Measurements from ENCODE around the gene CHRD. TPM values are rescaled to one million over a fixed set of nuclear protein-coding genes. Genes with fewer than 3 reads are reported as not detected.

CHRD gene
- total RNA-seq, 4 donors from 2014 or later: 0.11 to 10.7 (median 2.8) TPM

GRCh38 chr3:184350618-184351017, 29.2 kb upstream of the CHRD start:
- H3K4me1 ChIP-seq: peaks cover 0 to 38% (median 7%) of the 10 kb centered on the region in 3 donors
- no peak overlapping the region for H3K27ac ChIP-seq
- TF ChIP-seq CTCF (IDR thresholded peaks at IDR 0.05): no peak
- TF ChIP-seq POLR2A (IDR thresholded peaks at IDR 0.05): no peak
- H3K9me3 ChIP-seq: no peaks in the 10 kb centered on the region
- H3K36me3 ChIP-seq: peaks cover 0 to 20% (median 0%) of the 10 kb centered on the region in 3 donors
- WGBS, 2 donors: 91 to 96% methylated on average over 6 of the region's 6 CpGs
- no peak for DNase-seq
- no peak overlapping the region for H3K4me3 ChIP-seq
- intact Hi-C loops (cut with DNase I): loop anchor here (10.0 kb wide), 1 partner anchor 46 kb away; no protein-coding TSS in a partner anchor
- H3K27me3 ChIP-seq: no peaks in the 10 kb centered on the region

- 47 to 59% methylated on average over 7 of the region's 9 CpGs for WGBS, 2 donors
- Histone ChIP-seq H3K4me1 (peaks cover 0 to 29% (median 0%) of the 10 kb centered on the region in 3 donors), H3K9me3 (no peaks in the 10 kb centered on the region), H3K27ac (no peak overlapping the region), H3K36me3 (peaks cover 0 to 26% (median 0%) of the 10 kb centered on the region in 3 donors), H3K4me3 (no peak overlapping the region), H3K27me3 (no peaks in the 10 kb centered on the region)
- no peak for TF ChIP-seq CTCF (IDR thresholded peaks at IDR 0.05)
- no peak for TF ChIP-seq POLR2A (IDR thresholded peaks at IDR 0.05)
- no peak for DNase-seq
- intact Hi-C loops (cut with DNase I): loop anchor here (10.0 kb wide), 1 partner anchor 47 kb away; no protein-coding TSS in a partner anchor
Measured at GRCh38 chr3:184351511-184352148, 28.2 kb upstream of the CHRD start.

- WGBS, 2 donors: 38 to 39% methylated on average over 6 to 11 of the region's 15 CpGs
- H3K4me3 ChIP-seq: no peak overlapping the region
- H3K9me3 ChIP-seq: no peaks in the 10 kb centered on the region
- peak overlapping the region in 1 of 4 donors; percentile 26 for H3K27ac ChIP-seq
- intact Hi-C loops (cut with DNase I): loop anchor here (10.0 kb wide), 1 partner anchor 47 kb away; no protein-coding TSS in a partner anchor
- TF ChIP-seq CTCF (IDR thresholded peaks at IDR 0.05) (no peak), POLR2A (IDR thresholded peaks at IDR 0.05) (no peak)
- H3K27me3 ChIP-seq: no peaks in the 10 kb centered on the region
- H3K4me1 ChIP-seq: peaks cover 0 to 29% (median 0%) of the 10 kb centered on the region in 3 donors
- no peak for DNase-seq
- H3K36me3 ChIP-seq: peaks cover 0 to 26% (median 0%) of the 10 kb centered on the region in 3 donors
Measured at GRCh38 chr3:184352149-184352785, 27.6 kb upstream of the CHRD start.

GRCh38 chr3:184352897-184353545, 26.8 kb upstream of the CHRD start:
- intact Hi-C loops (cut with DNase I): loop anchor here (10.0 kb wide), 1 partner anchor 48 kb away; no protein-coding TSS in a partner anchor
- Histone ChIP-seq H3K9me3 (no peaks in the 10 kb centered on the region), H3K4me1 (peaks cover 0 to 24% (median 0%) of the 10 kb centered on the region in 3 donors), H3K36me3 (peaks cover 0 to 31% (median 0%) of the 10 kb centered on the region in 3 donors), H3K4me3 (no peak overlapping the region), H3K27me3 (no peaks in the 10 kb centered on the region), H3K27ac (no peak overlapping the region)
- DNase-seq: no peak
- 83 to 90% methylated on average over 1 to 2 of the region's 11 CpGs for WGBS, 2 donors
- TF ChIP-seq CTCF (IDR thresholded peaks at IDR 0.05): no peak
- no peak for TF ChIP-seq POLR2A (IDR thresholded peaks at IDR 0.05)

Data from esophagus squamous epithelium (tissue), 5 donors.